VCaP (cell line): ENCODE measurements around the gene NKAIN1.
"Not testable (repeated sequence)": the region's sequence is repeated elsewhere in the genome, so short reads cannot be mapped to it uniquely, and the experiment has no call there.

Experiments used
- H3K27ac ChIP-seq: fragments of 450-650 bp; 2 replicates; pipeline ENCODE4 v1.5.1; 2017
- CTCF ChIP-seq: fragments of 450-650 bp; conservative IDR thresholded peaks from 2 replicates; pipeline ENCODE4 v1.5.1; 2017; ENCODE audit warnings: mild to moderate bottlenecking, moderate library complexity

The NKAIN1 gene

GRCh38 chr1:31183126-31183525 lies 56.6 kb downstream of the NKAIN1 start:
- TF ChIP-seq CTCF = no peak
- no peak overlapping the region for H3K27ac ChIP-seq

GRCh38 chr1:31182352-31182751 lies 57.3 kb downstream of the NKAIN1 start:
- peak overlapping the region; percentile 41; the same call in 1 of the 2 replicates for H3K27ac ChIP-seq
- TF ChIP-seq CTCF = peak; percentile 65

- H3K27ac ChIP-seq = peak overlapping the region; percentile 41; the same call in 1 of the 2 replicates
- peak; percentile 35 for TF ChIP-seq CTCF
These were observed 58.0 kb downstream of the NKAIN1 start for GRCh38 chr1:31181515-31182343.

GRCh38 chr1:31180338-31180737 lies 59.3 kb downstream of the NKAIN1 start:
- no peak overlapping the region for H3K27ac ChIP-seq
- TF ChIP-seq CTCF = no peak

- not testable (repeated sequence) for H3K27ac ChIP-seq
These were observed 63.4 kb downstream of the NKAIN1 start for GRCh38 chr1:31176291-31176690.

GRCh38 chr1:31170486-31170735 lies 69.3 kb downstream of the NKAIN1 start:
- no peak for TF ChIP-seq CTCF
- no peak overlapping the region for H3K27ac ChIP-seq

GRCh38 chr1:31166462-31166861 lies 73.2 kb downstream of the NKAIN1 start:
- TF ChIP-seq CTCF = no peak
- H3K27ac ChIP-seq = no peak overlapping the region

GRCh38 chr1:31164291-31164690 lies 75.4 kb downstream of the NKAIN1 start:
- no peak for TF ChIP-seq CTCF

More at GRCh38 chr1:31164291-31164690, 75.4 kb downstream of the NKAIN1 start:
- no peak overlapping the region for H3K27ac ChIP-seq
